HEK293 (cell line): Measurements from ENCODE around the gene KIF12.

ENCODE experiments used
- ZNF114 ChIP-seq: fragments of 450-650 bp; formaldehyde crosslinking; IDR thresholded peaks from 2 replicates; pipeline ENCODE4 v1.5.0; 2017; ENCODE audit warnings: missing biosample characterization, missing genetic modification characterization
- TF ChIP-seq, protein P1 (sequence below): fragments of 450-650 bp; formaldehyde crosslinking; IDR thresholded peaks from 2 replicates; pipeline ENCODE4 v1.5.1; 2016; ENCODE audit warnings: missing biosample characterization, missing genetic modification characterization

DNA sequence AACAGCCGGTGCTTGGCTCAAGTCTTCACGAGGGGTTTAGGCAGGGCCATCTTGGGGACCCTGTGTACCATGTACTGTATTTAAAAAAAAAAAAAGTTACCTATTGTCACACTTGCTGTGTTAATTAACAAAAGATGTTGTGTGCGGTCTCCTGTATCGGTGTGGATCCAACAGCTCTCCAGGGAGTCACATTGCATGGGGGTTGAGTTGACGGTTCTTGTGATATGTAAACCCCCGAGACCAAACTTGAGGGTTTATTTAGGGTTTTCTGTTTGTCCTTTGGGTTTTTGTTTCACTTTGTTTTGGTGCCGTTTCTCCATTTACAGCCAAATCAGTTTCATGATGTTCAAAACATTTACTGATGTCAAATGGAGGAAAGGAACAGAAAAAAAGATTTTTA is 43.2 kb downstream of the KIF12 start:
- TF ChIP-seq, protein P1, sequence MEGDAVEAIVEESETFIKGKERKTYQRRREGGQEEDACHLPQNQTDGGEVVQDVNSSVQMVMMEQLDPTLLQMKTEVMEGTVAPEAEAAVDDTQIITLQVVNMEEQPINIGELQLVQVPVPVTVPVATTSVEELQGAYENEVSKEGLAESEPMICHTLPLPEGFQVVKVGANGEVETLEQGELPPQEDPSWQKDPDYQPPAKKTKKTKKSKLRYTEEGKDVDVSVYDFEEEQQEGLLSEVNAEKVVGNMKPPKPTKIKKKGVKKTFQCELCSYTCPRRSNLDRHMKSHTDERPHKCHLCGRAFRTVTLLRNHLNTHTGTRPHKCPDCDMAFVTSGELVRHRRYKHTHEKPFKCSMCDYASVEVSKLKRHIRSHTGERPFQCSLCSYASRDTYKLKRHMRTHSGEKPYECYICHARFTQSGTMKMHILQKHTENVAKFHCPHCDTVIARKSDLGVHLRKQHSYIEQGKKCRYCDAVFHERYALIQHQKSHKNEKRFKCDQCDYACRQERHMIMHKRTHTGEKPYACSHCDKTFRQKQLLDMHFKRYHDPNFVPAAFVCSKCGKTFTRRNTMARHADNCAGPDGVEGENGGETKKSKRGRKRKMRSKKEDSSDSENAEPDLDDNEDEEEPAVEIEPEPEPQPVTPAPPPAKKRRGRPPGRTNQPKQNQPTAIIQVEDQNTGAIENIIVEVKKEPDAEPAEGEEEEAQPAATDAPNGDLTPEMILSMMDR (tag by site-specific recombination): no peak
- TF ChIP-seq ZNF114: no peak
